ENCODE results near the gene RASGEF1C. TPM values are rescaled to one million over a fixed set of nuclear protein-coding genes. Genes with fewer than 3 reads are reported as not detected.
"Not testable (repeated sequence)": the region's sequence is repeated elsewhere in the genome, so short reads cannot be mapped to it uniquely, and the experiment has no call there.

RASGEF1C gene
- polyA plus RNA-seq, 1 donor from 2014 or later = not detected

GRCh38 chr5:180133971-180134508, 75.0 kb downstream of the RASGEF1C start:
- Mint-ChIP-seq H3K36me3 (no peaks in the 10 kb centered on the region), H3K27ac (no peak overlapping the region), H3K27me3 (peaks cover 5% of the 10 kb centered on the region), H3K4me3 (no peak overlapping the region), H3K4me1 (no peaks in the 10 kb centered on the region), H3K9me3 (no peaks in the 10 kb centered on the region)

GRCh38 chr5:180133551-180133950, 75.5 kb downstream of the RASGEF1C start:
- no peak overlapping the region for H3K4me3 Mint-ChIP-seq
- H3K4me1 Mint-ChIP-seq = no peaks in the 10 kb centered on the region
- no peaks in the 10 kb centered on the region for H3K36me3 Mint-ChIP-seq
- H3K9me3 Mint-ChIP-seq = no peaks in the 10 kb centered on the region
- peaks cover 1% of the 10 kb centered on the region for H3K27me3 Mint-ChIP-seq
- no peak overlapping the region for H3K27ac Mint-ChIP-seq

- Mint-ChIP-seq H3K27ac (no peak overlapping the region), H3K9me3 (no peaks in the 10 kb centered on the region), H3K4me1 (no peaks in the 10 kb centered on the region), H3K27me3 (no peaks in the 10 kb centered on the region), H3K4me3 (no peak overlapping the region), H3K36me3 (no peaks in the 10 kb centered on the region)
Observed at GRCh38 chr5:180133060-180133459, 76.0 kb downstream of the RASGEF1C start.

- Mint-ChIP-seq H3K36me3 (no peaks in the 10 kb centered on the region), H3K4me3 (peak overlapping the region in 1 of 4 donors; percentile 51), H3K27ac (no peak overlapping the region)
Observed at GRCh38 chr5:180130876-180131740, 77.9 kb downstream of the RASGEF1C start.

GRCh38 chr5:180130291-180130869, 78.6 kb downstream of the RASGEF1C start:
- Mint-ChIP-seq H3K4me3 (peak overlapping the region in 1 of 4 donors; percentile 51), H3K36me3 (no peaks in the 10 kb centered on the region), H3K4me1 (no peaks in the 10 kb centered on the region), H3K9me3 (no peaks in the 10 kb centered on the region), H3K27me3 (peaks cover 9% of the 10 kb centered on the region), H3K27ac (no peak overlapping the region)

More at GRCh38 chr5:180130876-180131740, 77.9 kb downstream of the RASGEF1C start:
- H3K9me3 Mint-ChIP-seq = no peaks in the 10 kb centered on the region
- no peaks in the 10 kb centered on the region for H3K4me1 Mint-ChIP-seq
- H3K27me3 Mint-ChIP-seq = peaks cover 9% of the 10 kb centered on the region

GRCh38 chr5:180129291-180130190, 79.5 kb downstream of the RASGEF1C start:
- H3K4me3 Mint-ChIP-seq = no peak overlapping the region
- peaks cover 9% of the 10 kb centered on the region for H3K27me3 Mint-ChIP-seq
- H3K36me3 Mint-ChIP-seq = no peaks in the 10 kb centered on the region
- H3K27ac Mint-ChIP-seq = no peak overlapping the region
- no peaks in the 10 kb centered on the region for H3K4me1 Mint-ChIP-seq
- H3K9me3 Mint-ChIP-seq = no peaks in the 10 kb centered on the region

GRCh38 chr5:180128671-180129261, 80.2 kb downstream of the RASGEF1C start:
- Mint-ChIP-seq H3K4me3 (no peak overlapping the region), H3K9me3 (peaks cover 0 to 2% (median 0%) of the 10 kb centered on the region in 3 donors), H3K27me3 (peaks cover 12% of the 10 kb centered on the region), H3K27ac (no peak overlapping the region), H3K4me1 (no peaks in the 10 kb centered on the region), H3K36me3 (no peaks in the 10 kb centered on the region)

- no peaks in the 10 kb centered on the region for H3K36me3 Mint-ChIP-seq
- no peak overlapping the region for H3K4me3 Mint-ChIP-seq
- no peaks in the 10 kb centered on the region for H3K4me1 Mint-ChIP-seq
- peaks cover 0 to 2% (median 0%) of the 10 kb centered on the region in 3 donors for H3K9me3 Mint-ChIP-seq
- peaks cover 12% of the 10 kb centered on the region for H3K27me3 Mint-ChIP-seq
- H3K27ac Mint-ChIP-seq = no peak overlapping the region
Observed at GRCh38 chr5:180127682-180128670, 81.0 kb downstream of the RASGEF1C start.

- peaks cover 0 to 2% (median 0%) of the 10 kb centered on the region in 3 donors for H3K9me3 Mint-ChIP-seq
- no peak overlapping the region for H3K4me3 Mint-ChIP-seq
- no peaks in the 10 kb centered on the region for H3K4me1 Mint-ChIP-seq
- H3K36me3 Mint-ChIP-seq = no peaks in the 10 kb centered on the region
- H3K27ac Mint-ChIP-seq = no peak overlapping the region
- peaks cover 12% of the 10 kb centered on the region for H3K27me3 Mint-ChIP-seq
Observed at GRCh38 chr5:180126716-180127681, 82.0 kb downstream of the RASGEF1C start.

GRCh38 chr5:180126156-180126555, 82.9 kb downstream of the RASGEF1C start:
- peaks cover 12% of the 10 kb centered on the region for H3K27me3 Mint-ChIP-seq
- H3K4me3 Mint-ChIP-seq, H3K9me3 Mint-ChIP-seq, H3K36me3 Mint-ChIP-seq, H3K27ac Mint-ChIP-seq, H3K4me1 Mint-ChIP-seq: not testable (repeated sequence)

- not testable (repeated sequence) for H3K9me3 Mint-ChIP-seq, H3K4me3 Mint-ChIP-seq, H3K4me1 Mint-ChIP-seq, H3K27ac Mint-ChIP-seq, H3K36me3 Mint-ChIP-seq
- H3K27me3 Mint-ChIP-seq = peaks cover 12% of the 10 kb centered on the region
Observed at GRCh38 chr5:180124662-180125061, 84.3 kb downstream of the RASGEF1C start.

GRCh38 chr5:180122875-180123274, 86.1 kb downstream of the RASGEF1C start:
- Mint-ChIP-seq H3K4me3 (no peak overlapping the region), H3K4me1 (no peaks in the 10 kb centered on the region), H3K27ac (no peak overlapping the region), H3K36me3 (no peaks in the 10 kb centered on the region), H3K9me3 (peaks cover 0 to 2% (median 0%) of the 10 kb centered on the region in 3 donors), H3K27me3 (peaks cover 11% of the 10 kb centered on the region)

Measured in IgD-negative memory B cell (primary cell).